NCI-H146 (cell line): ENCODE results near the gene USP3.
"Not testable (repeated sequence)": the region's sequence is repeated elsewhere in the genome, so short reads cannot be mapped to it uniquely, and the experiment has no call there.

Experiments used
- DNase-seq: peaks from one replicate; lab custom pipeline; 2025; lab: John Stamatoyannopoulos, UW

Gene USP3

GRCh38 chr15:63513728-63514127, 9.3 kb downstream of the USP3 start:
- DNase-seq = no peak

- DNase-seq = no peak
Measured at GRCh38 chr15:63514531-63514943, 10.1 kb downstream of the USP3 start.

- no peak for DNase-seq
Measured at GRCh38 chr15:63517202-63517601, 12.8 kb downstream of the USP3 start.

- no peak for DNase-seq
Measured at GRCh38 chr15:63517628-63518027, 13.2 kb downstream of the USP3 start.

GRCh38 chr15:63519041-63519440, 14.6 kb downstream of the USP3 start:
- DNase-seq = no peak

GRCh38 chr15:63519548-63520178, 15.3 kb downstream of the USP3 start:
- no peak for DNase-seq

GRCh38 chr15:63520462-63520861, 16.1 kb downstream of the USP3 start:
- not testable (repeated sequence) for DNase-seq

GRCh38 chr15:63522225-63522578, 17.8 kb downstream of the USP3 start:
- no peak for DNase-seq

GRCh38 chr15:63523306-63523990, 19.1 kb downstream of the USP3 start:
- no peak for DNase-seq

GRCh38 chr15:63524316-63525015, 20.1 kb downstream of the USP3 start:
- DNase-seq = no peak

- no peak for DNase-seq
Measured at GRCh38 chr15:63526401-63526800, 22.0 kb downstream of the USP3 start.

- no peak for DNase-seq
Measured at GRCh38 chr15:63528138-63528659, 23.8 kb downstream of the USP3 start.

- no peak for DNase-seq
Measured at GRCh38 chr15:63530235-63530634, 25.8 kb downstream of the USP3 start.

- no peak for DNase-seq
Measured at GRCh38 chr15:63530752-63531299, 26.4 kb downstream of the USP3 start.

GRCh38 chr15:63531586-63531985, 27.2 kb downstream of the USP3 start:
- no peak for DNase-seq

GRCh38 chr15:63532307-63532744, 27.9 kb downstream of the USP3 start:
- no peak for DNase-seq

- DNase-seq = not testable (repeated sequence)
Measured at GRCh38 chr15:63534888-63535287, 30.5 kb downstream of the USP3 start.

- DNase-seq = no peak
Measured at GRCh38 chr15:63535689-63536088, 31.3 kb downstream of the USP3 start.

- no peak for DNase-seq
Measured at GRCh38 chr15:63538876-63539275, 34.5 kb downstream of the USP3 start.

GRCh38 chr15:63539521-63539920, 35.1 kb downstream of the USP3 start:
- peak; percentile 40 for DNase-seq

- DNase-seq = no peak
Measured at GRCh38 chr15:63539998-63540397, 35.6 kb downstream of the USP3 start.

GRCh38 chr15:63540449-63540848, 36.1 kb downstream of the USP3 start:
- no peak for DNase-seq
